ENCODE measurements around the gene NMNAT2. TPM values are rescaled to one million over a fixed set of nuclear protein-coding genes. Genes with fewer than 3 reads are reported as not detected.
A peak's percentile ranks its signal among the peaks of the same experiment; 100 is the strongest.
"Not testable (repeated sequence)": the region's sequence is repeated elsewhere in the genome, so short reads cannot be mapped to it uniquely, and the experiment has no call there.

NMNAT2 gene
- total RNA-seq, 4 donors from 2014 or later = 0.20 to 0.48 (median 0.27) TPM; not detected in 1

DNA sequence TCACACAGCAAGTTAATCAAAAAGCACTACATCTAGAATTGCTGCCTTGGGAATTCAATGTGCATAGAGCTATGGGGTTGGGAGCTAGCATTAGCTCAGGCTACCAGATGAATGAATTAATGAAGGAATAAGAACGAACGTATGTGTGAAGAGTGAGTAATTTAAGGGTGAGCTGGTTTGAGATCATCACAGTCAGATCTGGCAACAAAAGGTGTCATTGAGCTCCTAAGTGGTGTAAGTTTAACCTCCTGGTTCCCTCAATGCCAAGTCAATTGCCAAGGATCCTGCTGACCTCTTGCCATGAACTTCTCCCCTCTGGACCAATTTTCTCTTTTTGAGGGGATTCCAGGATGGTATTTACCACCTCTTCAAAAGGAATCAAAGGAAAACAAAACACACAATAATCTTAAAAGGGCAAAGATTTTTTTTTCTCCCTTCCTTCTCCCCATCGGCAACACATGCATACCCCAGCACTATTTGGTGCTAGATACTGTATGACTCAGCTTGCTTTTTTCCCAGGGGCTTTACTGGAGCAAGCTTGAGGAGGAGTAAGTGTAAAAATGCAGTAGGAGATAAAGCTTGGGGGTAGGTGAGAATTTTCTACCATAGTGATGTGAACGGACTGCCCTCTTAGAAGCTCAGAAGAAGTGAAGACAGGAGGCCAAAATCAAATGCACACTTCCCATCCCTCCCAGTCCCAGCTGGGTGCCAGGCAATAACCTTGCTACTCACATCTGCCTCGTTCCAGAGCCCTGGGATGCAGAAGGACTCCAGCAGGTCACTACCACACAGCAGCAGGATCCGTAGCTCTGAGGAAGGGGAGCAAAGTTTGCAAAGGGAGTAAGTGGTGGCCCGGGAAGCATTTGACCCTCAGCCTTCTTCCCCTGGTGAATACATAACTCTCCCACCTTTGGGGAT lies 140.1 kb downstream of the NMNAT2 start:
- Histone ChIP-seq H3K4me1 (peaks cover 0 to 20% (median 5%) of the 10 kb centered on the region in 4 donors), H3K9me3 (no peaks in the 10 kb centered on the region), H3K36me3 (no peaks in the 10 kb centered on the region), H3K4me3 (no peak overlapping the region), H3K27me3 (no peaks in the 10 kb centered on the region), H3K27ac (peak overlapping the region in 3 of 4 donors; percentile 52 to 69 (median 59))
- in situ Hi-C loops (cut with MboI; ENCODE audit: low pct_ligation_motif_present in 1 of 4, low pct_unique_long_range_greater_than_20kb in 1 of 4, low sequenced_read_pairs in 3 of 4) = loop anchor here in 1 of 4 donors (10.0 to 25.0 kb wide), 2 partner anchors 259 to 347 kb away; no protein-coding TSS in a partner anchor
- DNase-seq = no peak
- WGBS, 2 donors (ENCODE audit: low coverage in 1 of 2) = 73 to 93% methylated on average over 3 to 7 of the region's 7 CpGs
- no peak for TF ChIP-seq POLR2A (IDR thresholded peaks at IDR 0.05)
- TF ChIP-seq, protein P1, sequence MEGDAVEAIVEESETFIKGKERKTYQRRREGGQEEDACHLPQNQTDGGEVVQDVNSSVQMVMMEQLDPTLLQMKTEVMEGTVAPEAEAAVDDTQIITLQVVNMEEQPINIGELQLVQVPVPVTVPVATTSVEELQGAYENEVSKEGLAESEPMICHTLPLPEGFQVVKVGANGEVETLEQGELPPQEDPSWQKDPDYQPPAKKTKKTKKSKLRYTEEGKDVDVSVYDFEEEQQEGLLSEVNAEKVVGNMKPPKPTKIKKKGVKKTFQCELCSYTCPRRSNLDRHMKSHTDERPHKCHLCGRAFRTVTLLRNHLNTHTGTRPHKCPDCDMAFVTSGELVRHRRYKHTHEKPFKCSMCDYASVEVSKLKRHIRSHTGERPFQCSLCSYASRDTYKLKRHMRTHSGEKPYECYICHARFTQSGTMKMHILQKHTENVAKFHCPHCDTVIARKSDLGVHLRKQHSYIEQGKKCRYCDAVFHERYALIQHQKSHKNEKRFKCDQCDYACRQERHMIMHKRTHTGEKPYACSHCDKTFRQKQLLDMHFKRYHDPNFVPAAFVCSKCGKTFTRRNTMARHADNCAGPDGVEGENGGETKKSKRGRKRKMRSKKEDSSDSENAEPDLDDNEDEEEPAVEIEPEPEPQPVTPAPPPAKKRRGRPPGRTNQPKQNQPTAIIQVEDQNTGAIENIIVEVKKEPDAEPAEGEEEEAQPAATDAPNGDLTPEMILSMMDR (IDR thresholded peaks at IDR 0.05) = no peak
- TF ChIP-seq EP300 (IDR thresholded peaks at IDR 0.05; ENCODE audit: low read depth) = no peak
- TF ChIP-seq POLR2AphosphoS5 (IDR thresholded peaks at IDR 0.05) = no peak
- intact Hi-C loops (cut with DNase I; ENCODE audit: low total_unique reads) = no loop called here

DNA sequence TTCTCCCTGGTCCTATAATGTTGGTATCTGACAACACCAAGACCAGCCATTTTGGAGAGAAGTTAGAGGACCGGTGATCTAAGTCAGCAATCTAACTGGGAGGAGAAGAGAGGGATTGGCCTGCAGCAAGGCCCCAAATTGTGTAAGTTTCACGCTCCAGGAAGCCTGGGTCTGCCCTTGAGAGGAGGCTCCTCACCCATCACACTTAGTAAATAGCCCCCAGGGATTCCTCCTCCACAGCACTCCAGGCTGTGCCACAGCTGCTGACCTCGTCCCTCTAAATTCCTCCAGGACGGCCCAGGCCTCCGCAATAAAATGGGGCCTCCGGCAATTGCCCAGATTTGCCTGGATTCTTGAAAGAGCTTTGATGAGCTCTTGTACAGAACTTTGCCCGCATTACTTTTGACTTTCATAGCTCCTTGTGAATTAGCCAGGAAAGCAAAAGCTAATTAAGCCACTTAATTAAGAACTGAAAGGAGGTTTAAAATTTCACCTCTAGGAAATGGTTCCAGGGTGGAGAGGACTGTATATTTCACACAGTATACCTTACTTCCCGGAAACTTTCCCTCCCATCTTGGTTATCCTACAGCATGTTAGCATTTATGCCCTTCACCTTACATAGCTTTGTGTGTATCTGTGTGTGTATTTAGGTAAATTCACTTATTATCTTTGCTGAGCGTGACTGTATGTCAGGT lies 141.6 kb downstream of the NMNAT2 start:
- DNase-seq = no peak
- intact Hi-C loops (cut with DNase I; ENCODE audit: low total_unique reads) (no loop called here), in situ Hi-C loops (cut with MboI; ENCODE audit: low pct_ligation_motif_present in 1 of 4, low pct_unique_long_range_greater_than_20kb in 1 of 4, low sequenced_read_pairs in 3 of 4) (loop anchor here in 1 of 4 donors (10.0 to 25.0 kb wide), 2 partner anchors 261 to 348 kb away; no protein-coding TSS in a partner anchor)
- no peaks in the 10 kb centered on the region for H3K36me3 ChIP-seq
- no peaks in the 10 kb centered on the region for H3K27me3 ChIP-seq
- no peak overlapping the region for H3K27ac ChIP-seq
- 87 to 90% methylated on average over 2 to 9 of the region's 9 CpGs for WGBS, 2 donors (ENCODE audit: low coverage in 1 of 2)
- TF ChIP-seq, protein P1 (IDR thresholded peaks at IDR 0.05) = no peak
- TF ChIP-seq EP300 (IDR thresholded peaks at IDR 0.05; ENCODE audit: low read depth) (no peak), POLR2AphosphoS5 (IDR thresholded peaks at IDR 0.05) (no peak), POLR2A (IDR thresholded peaks at IDR 0.05) (no peak)
- no peak overlapping the region for H3K4me3 ChIP-seq
- peaks cover 0 to 11% (median 2%) of the 10 kb centered on the region in 4 donors for H3K4me1 ChIP-seq
- no peaks in the 10 kb centered on the region for H3K9me3 ChIP-seq

DNA sequence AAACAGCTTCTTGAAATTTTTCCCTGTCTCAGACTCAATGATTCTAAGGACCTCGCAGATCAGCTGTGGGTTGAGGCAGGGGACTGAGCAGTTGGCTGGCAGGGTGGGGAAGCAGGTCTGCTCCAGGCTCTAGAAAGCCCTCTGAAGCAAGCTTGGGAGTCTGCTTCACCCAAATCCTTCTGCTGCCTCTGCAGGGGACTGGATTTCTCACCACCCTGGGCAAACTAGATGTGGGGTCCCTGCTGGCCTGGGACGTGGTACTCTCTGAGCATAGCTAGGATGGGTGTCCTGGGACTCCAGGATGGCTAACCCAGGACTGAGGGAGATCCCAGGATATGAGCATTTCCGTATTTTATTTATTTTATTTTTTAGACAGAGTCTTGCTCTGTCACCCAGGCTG lies 142.9 kb downstream of the NMNAT2 start:
- in situ Hi-C loops (cut with MboI; ENCODE audit: low pct_ligation_motif_present in 1 of 4, low pct_unique_long_range_greater_than_20kb in 1 of 4, low sequenced_read_pairs in 3 of 4) = loop anchor here in 1 of 4 donors (10.0 to 25.0 kb wide), 2 partner anchors 262 to 349 kb away; no protein-coding TSS in a partner anchor
- no peak overlapping the region for H3K4me3 ChIP-seq
- no peaks in the 10 kb centered on the region for H3K36me3 ChIP-seq
- DNase-seq = no peak
- H3K9me3 ChIP-seq = no peaks in the 10 kb centered on the region
- TF ChIP-seq POLR2AphosphoS5 (IDR thresholded peaks at IDR 0.05) (no peak), POLR2A (IDR thresholded peaks at IDR 0.05) (no peak), EP300 (IDR thresholded peaks at IDR 0.05; ENCODE audit: low read depth) (no peak)
- TF ChIP-seq, protein P1 (IDR thresholded peaks at IDR 0.05) = no peak
- intact Hi-C loops (cut with DNase I; ENCODE audit: low total_unique reads) = no loop called here
- H3K4me1 ChIP-seq = peaks cover 0 to 11% (median 2%) of the 10 kb centered on the region in 4 donors
- 80 to 83% methylated on average over 2 to 3 of the region's 3 CpGs for WGBS, 2 donors (ENCODE audit: low coverage in 1 of 2)
- no peaks in the 10 kb centered on the region for H3K27me3 ChIP-seq
- H3K27ac ChIP-seq = no peak overlapping the region

DNA sequence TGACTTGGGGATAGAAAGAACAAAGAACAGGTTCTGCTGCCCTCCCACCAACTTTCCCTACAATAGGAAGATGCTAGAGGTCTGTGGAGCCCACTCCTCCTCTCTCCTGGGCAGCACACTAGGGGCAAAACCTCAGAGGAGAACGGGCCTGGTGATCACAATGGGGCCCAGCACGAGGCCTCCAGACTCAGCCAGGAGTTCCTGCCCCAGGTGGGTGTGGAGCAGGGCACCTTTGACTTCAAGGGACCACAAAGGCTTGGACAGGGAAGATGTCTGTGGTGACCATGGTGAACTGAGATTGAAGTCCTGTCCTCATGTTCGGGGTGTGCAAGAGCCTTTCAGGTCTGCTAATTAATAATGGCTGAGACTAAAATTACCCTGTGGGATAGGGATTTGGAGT lies 143.3 kb downstream of the NMNAT2 start:
- no peak overlapping the region for H3K4me3 ChIP-seq
- no peak overlapping the region for H3K27ac ChIP-seq
- H3K27me3 ChIP-seq = no peaks in the 10 kb centered on the region
- intact Hi-C loops (cut with DNase I; ENCODE audit: low total_unique reads) = no loop called here
- H3K4me1 ChIP-seq = peaks cover 0 to 11% (median 2%) of the 10 kb centered on the region in 4 donors
- no peaks in the 10 kb centered on the region for H3K36me3 ChIP-seq
- in situ Hi-C loops (cut with MboI; ENCODE audit: low pct_ligation_motif_present in 1 of 4, low pct_unique_long_range_greater_than_20kb in 1 of 4, low sequenced_read_pairs in 3 of 4) = loop anchor here in 1 of 4 donors (10.0 to 25.0 kb wide), 2 partner anchors 262 to 350 kb away; no protein-coding TSS in a partner anchor
- no peaks in the 10 kb centered on the region for H3K9me3 ChIP-seq
- 78% methylated on average over 2 to 3 of the region's 3 CpGs for WGBS, 2 donors (ENCODE audit: low coverage in 1 of 2)
- no peak for TF ChIP-seq POLR2AphosphoS5 (IDR thresholded peaks at IDR 0.05)
- no peak for TF ChIP-seq EP300 (IDR thresholded peaks at IDR 0.05; ENCODE audit: low read depth)
- TF ChIP-seq, protein P1 (IDR thresholded peaks at IDR 0.05) = no peak
- no peak for TF ChIP-seq POLR2A (IDR thresholded peaks at IDR 0.05)
- no peak for DNase-seq

DNA sequence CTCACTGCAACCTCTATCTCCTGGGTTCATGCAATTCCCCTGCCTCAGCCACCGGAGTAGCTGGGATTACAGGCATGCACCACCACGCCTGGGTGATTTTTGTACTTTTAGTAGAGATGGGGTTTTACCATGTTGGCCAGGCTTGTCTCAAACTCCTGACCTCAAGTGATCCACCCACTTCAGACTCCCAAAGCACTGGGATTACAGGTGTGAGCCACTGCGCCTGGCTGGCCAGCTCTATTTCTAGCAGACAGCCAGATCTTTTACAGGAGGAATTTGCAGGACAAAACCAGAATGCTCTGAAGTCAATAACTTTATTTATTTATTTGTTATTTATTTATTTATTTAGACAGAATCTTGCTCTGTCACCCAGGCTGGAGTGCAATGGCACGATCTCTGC lies 144.2 kb downstream of the NMNAT2 start:
- H3K4me3 ChIP-seq; H3K36me3 ChIP-seq; DNase-seq; H3K27me3 ChIP-seq; H3K27ac ChIP-seq; intact Hi-C loops (cut with DNase I; ENCODE audit: low total_unique reads); H3K9me3 ChIP-seq; H3K4me1 ChIP-seq: not testable (repeated sequence)
- WGBS, 2 donors (ENCODE audit: low coverage in 1 of 2) = 92 to 100% methylated on average over 2 to 4 of the region's 4 CpGs
- in situ Hi-C loops (cut with MboI; ENCODE audit: low pct_ligation_motif_present in 1 of 4, low pct_unique_long_range_greater_than_20kb in 1 of 4, low sequenced_read_pairs in 3 of 4) = loop anchor here in 1 of 4 donors (10.0 kb wide), 1 partner anchor 351 kb away; no protein-coding TSS in a partner anchor

Measured in transverse colon (tissue), 4 donors.